Raji (cell line): Measurements from ENCODE around the gene INPP4B.

ENCODE experiments used
- POLR2A ChIP-seq: IDR thresholded peaks from 2 replicates; pipeline ENCODE4 v1.6.1; 2011; ENCODE audit warnings: low read depth, low read length, control low read depth; ENCODE audit not compliant: insufficient read depth

The INPP4B gene

DNA sequence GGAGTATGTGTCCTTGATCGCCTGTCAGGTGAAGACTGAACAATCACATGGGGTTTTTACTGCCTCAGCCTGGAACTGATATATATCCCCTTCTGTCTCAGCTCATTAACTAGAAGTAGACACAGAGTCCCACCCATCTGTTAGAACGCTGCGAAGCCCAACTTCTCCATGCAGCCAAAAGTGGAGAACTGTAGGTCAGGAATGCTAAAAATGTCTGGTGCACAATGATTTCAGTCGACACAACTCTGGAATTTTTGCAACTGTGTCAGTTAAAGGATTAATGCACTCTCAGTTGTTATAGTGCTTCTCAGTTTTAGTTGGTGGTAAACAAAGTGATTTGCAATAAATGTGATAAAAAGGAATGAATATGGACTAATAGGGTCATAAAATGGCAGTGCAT, 287.2 kb downstream of the INPP4B start:
- no peak for TF ChIP-seq POLR2A

DNA sequence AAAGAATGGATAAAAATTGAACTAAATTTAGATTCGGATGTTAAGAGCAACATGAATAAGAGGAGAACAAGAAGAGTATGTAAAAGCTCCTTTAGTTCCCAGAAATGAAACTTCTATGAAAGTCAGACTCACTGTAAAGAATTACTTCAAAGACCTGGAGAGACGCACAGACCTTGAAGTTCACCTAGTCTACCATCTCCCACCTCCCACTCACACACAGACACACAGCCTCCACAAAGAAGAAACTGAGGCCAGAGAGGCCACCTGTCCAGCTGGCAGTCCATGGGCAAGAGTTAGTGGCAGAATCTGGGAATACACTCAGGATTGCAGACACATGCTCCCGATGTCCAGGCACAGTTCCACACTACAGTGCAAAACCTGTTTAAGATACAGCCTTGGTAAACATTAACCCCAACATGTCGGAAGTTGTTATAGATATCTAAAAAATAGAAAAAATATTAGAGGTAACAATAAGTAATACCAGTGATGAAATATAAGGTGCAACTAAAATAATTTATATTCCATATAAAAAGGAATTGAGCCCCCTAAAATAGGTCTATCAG, 288.8 kb downstream of the INPP4B start:
- no peak for TF ChIP-seq POLR2A

DNA sequence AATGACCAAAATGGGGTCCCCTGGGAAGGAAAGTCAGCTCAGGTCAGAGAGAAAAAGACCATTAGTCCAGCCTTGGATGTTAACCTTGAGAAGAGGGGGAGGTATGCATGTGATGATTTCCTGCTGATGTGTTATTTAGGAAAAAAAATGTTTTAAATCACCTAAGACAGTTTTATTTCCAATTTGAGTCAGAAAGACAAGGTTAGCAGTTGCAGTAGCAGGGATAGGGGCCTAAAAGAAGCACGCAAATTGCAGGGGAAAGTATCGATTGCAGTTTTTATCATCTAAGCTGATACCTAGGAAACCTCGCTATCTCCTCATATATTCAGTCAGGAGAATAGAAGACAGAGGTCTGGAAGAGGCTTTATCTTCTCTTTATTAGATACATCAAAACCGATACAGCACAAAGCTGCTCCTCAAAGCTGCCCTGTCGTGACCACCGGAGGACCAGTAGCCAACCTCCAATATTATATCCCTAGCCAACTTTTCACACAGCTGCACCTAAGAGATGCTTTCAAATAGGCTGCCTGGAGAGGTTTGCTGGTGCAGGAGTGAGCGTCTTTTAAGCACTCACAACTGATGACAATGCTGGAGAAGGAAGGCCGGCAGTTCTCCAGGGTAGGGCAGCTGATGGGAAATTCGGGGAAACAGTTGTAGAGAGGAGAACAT, 289.4 kb downstream of the INPP4B start:
- TF ChIP-seq POLR2A = no peak

DNA sequence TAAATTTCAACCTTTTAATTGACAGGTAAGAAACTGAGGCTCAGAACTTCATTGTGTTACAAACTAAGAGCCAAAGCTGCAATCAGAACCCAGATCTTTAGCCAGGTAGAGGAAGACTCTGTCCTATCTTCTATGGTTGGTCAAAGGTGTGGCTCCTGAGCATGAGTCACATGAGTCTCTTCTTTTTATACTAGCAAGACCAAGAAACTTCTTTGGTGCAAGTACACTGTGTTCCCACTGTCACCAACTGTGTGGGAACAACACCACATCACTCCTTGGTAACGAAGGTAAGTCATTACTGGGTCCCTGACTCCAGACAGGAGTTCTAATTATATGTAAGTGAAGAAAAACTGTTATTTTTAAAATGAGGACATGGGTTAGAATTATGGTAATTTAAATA, 290.1 kb downstream of the INPP4B start:
- TF ChIP-seq POLR2A = no peak

DNA sequence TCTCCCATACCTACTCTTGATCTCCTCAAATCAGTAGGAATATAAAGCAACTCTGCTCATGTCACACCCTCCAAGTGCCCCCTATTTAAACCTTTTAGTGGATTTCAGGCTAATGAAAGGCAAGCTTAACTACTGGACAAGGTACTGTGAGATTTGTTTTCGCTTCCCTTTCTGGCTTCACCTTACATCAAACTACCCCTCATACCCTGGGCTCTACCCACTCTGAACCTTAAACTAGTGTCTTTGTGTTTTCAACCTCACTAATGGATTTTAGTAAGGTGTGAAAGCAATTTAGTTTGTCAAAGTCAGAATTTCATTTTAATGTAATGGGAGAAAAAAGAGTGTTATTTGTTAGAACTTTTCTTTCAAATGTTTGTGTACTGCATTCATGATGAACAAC, 291.7 kb downstream of the INPP4B start:
- TF ChIP-seq POLR2A = no peak

DNA sequence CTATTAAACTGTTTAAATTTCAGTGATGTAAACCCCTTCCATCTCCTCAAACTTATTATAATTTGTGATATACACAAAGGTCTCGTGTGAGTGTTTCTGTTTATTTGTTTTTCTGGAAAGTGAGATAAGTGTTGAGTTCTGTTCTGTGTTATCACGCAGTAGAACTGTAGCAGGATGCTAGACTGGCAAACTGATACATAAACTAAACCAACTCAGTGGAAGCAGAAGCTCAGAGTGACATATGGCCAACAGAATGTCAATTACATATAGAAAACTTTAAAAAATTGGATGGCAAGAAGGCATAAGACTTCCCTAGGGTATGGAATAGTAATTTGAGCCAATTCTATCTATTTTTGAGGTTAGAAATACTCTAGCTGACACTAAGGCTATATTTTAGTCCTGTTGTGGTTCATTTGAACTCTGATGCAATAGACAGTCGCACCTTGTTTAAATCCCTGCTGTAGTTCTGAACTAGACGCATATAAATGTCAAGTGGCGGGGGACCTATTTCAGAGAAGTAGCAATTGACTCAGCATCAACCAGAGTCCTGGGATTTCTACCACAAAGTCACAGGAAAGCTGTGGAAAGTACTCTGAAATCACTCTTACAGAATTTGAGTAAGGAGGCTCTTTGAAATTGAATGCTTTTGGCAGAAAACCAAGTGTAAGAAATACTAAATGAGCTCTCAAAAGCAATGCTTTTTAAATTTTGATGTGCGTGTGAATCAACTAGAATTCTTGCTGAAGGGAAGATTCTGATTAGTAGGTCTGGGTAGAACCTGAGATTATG, 294.4 kb downstream of the INPP4B start:
- TF ChIP-seq POLR2A = no peak

DNA sequence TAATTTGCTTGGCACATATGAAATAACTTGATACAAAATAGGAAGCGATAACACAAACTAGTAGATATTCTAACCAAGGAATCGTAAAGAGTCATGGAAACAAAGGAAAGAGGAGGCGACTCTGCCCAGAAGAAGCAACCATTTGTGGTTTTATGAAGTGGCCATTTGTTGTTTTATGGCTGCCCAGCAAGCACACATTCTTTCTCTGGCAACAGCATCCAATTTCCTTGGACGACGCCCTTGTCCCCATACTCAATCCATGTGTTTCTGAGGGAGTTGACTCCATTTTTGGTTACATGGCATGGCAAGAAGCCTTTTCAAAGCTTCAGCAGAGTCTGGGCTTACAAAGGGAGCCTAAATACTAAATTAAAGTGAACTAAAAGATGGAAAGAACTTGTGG, 295.1 kb downstream of the INPP4B start:
- TF ChIP-seq POLR2A = no peak

DNA sequence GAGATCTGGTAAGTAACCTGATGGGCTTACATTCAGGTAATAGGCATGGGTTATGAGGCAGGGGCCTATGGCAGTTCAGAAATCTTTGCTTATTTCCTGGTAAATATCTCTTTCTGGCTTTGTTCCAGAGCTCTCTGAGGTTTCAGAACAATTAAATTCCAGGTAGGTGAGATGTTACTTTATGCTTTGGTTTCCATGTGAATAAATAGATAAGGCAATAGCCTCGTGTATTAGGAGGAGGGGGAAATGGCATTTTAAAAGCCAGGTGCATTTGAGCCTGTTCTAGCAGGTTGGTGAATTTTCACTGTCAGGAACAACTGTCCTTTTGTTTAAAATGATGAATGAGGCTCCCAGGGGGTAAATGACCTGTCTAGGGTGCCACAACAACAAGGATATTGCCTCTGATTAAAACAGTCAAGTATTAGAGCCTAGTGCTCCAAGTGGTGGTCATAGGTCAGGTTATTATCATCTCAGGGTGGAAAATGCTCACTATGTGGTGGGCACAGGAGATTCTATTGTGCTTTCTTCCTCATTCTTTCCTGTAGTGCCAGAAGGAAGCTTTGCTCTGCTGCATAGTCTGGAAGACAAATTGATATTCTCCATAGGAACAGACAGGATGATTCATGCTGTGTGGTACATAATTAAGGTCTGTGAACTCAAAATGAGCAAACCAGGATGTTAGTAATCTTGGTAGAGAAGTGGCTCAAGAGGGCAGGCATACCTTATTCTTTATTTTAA, 296.2 kb downstream of the INPP4B start:
- TF ChIP-seq POLR2A = no peak

DNA sequence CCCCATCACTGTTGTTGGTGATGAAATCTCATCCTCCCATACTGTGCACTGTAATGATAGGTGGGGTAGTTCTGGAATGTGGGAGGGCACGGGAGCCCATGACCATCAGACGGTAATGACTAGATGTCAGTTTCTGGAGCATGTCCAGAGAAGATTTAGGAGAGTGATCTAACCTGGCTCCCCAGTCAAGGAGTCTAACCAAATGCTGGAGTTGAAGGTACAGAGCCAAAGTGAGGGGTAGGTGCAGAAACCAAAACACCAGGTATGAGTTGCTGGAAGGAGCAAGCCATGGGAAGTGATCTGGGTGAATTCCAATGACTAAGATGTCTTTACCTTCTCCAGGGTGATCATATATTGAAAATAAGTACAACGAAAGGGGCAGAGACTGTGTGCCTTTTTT, 296.9 kb downstream of the INPP4B start:
- TF ChIP-seq POLR2A = no peak

DNA sequence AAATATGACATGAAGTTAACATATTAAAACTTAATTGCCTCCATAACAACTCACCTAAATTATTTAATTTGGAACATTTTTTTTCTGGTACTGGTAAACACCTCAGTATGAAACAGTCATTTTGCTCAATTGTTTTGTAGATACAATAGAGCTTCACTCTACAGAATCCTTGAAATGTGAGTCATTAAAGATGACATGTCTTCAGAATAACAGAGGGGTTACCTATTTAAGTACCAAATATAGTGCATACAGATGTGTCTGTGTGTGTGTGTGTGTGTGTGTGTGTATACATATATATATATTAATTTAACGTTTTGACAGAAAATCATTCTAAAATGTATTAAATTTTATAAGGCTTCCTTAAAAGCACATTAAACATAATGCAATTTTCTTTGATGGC, 297.6 kb downstream of the INPP4B start:
- no peak for TF ChIP-seq POLR2A

DNA sequence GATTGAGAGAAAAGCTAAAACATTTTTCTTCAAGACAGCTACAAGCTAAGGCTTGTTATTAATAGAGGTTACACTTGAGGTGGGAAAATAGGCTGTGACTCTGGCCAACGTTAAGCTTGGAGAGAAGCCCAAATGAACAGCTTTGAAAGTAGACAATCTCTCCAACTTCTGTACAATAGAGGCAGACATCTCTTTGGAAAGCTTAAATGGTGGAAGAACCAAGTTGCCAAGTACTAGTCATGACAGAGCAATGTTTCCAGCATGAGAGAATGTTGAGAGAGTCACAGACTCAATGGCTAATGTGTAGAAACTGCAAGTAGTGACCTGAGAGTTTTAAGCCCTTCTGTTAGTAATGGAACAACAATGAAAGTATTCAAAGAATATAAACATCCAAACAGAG, 298.1 kb downstream of the INPP4B start:
- TF ChIP-seq POLR2A = no peak

DNA sequence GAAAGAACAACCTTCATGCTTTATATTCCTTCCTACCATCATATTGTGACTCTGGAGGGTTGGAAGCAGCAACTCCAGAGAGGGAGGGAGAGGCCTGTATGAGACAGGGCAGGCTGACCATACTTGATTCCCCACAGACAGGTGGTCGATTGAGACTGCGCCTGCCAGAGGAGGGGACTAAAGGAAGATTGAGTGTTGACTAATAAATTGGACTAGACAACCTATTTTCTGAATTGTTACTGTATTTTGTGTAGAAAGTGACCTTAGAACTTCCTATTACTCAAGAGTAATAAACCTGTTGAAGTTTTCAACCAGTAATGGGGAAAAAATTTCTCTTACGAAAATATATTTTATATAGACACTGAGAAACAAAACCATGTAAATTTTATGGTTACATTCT, 301.5 kb downstream of the INPP4B start:
- no peak for TF ChIP-seq POLR2A

DNA sequence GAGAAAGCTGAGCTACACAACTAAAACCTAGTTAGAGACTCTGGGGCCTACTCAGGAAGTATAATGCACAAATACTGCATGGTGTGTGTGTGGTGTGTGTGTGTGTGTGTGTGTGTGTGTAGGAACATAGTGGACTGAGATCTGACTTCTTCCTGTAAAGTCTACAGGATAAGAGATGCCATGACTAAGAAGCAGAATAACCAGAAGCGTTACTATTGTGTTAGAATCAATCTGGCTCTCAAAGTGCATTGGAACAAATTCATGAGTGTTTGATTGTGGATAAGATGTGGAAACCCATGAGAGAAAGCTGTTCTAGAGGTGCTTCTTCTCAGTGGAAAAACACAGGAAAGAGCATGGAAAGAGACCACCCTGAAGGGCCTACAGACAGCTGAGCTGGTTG, 302.1 kb downstream of the INPP4B start:
- no peak for TF ChIP-seq POLR2A

DNA sequence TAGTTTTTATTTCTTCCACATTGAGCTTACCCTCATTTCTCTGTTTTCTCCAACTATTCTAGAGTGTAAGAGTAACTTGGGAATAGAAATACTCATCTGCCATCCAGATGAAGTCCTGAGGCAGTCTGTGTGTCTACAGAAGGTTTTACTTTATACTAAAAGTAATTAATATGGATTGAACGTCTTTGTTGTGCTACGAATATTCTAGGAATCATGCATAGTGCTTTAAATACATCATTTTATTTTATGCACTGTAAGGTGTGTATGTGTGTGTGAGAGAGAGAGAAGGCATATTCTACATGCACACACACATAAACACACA, 305.7 kb downstream of the INPP4B start:
- TF ChIP-seq POLR2A = no peak

DNA sequence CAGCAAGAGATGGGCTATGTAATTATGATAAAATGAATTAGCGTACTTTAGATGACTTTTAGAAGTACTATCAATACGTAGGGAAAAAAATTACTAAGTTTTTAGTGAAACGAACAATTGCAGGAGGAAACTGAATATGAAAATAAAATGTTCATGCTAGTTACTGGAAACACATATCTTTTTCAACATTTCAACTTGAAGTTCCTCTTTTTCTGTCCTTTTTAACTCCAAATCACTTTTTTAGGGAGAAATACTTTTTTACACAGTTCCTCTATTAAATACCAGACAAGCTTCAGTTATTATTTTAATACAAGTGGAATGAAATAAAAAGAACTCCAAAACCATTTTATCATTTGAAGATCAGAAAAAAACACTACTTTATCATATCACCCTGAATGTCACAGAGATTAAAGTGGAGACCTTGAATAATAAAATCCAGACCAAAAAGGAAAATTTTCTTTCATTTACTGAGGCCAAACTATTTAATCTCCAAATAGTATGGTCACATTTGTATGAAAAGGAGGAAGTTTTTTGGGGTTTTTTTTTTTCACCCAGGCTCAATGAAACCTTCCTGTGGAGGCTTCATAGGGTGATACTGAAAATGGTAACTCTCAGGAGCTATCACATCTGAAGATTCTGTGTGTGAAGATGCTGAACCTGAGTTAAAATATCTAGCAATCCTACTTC, 306.2 kb downstream of the INPP4B start:
- no peak for TF ChIP-seq POLR2A
